H9 (cell line): ENCODE measurements around the gene ERMAP. TPM values are rescaled to one million over a fixed set of nuclear protein-coding genes. Genes with fewer than 3 reads are reported as not detected.

ENCODE experiments used
- DNase-seq: peaks from one replicate; pipeline ENCODE4 v3.0.0-alpha.2; 2017
- H2AFZ ChIP-seq: one replicate; pipeline ENCODE4 v1.6.1; 2013; ENCODE audit warnings: mild to moderate bottlenecking, low read length, control low read depth, moderate library complexity
- H2AK5ac ChIP-seq: 2 replicates; pipeline ENCODE4 v1.6.1; 2013; ENCODE audit warnings: low read length, control low read depth, mixed read lengths; ENCODE audit not compliant: insufficient read length
- H2BK120ac ChIP-seq: one replicate; pipeline ENCODE4 v1.6.1; 2013; ENCODE audit warnings: low read depth, mild to moderate bottlenecking, low read length, control low read depth, inconsistent platforms; ENCODE audit not compliant: poor library complexity, severe bottlenecking
- H2BK12ac ChIP-seq: 2 replicates; pipeline ENCODE4 v1.6.1; 2013; ENCODE audit warnings: low read length, control low read depth, mixed read lengths, low read depth; ENCODE audit not compliant: insufficient read length
- H2BK15ac ChIP-seq: 2 replicates; pipeline ENCODE4 v1.6.1; 2013; ENCODE audit warnings: low read depth, low read length, control low read depth
- H2BK20ac ChIP-seq: one replicate; pipeline ENCODE4 v1.6.1; 2013; ENCODE audit warnings: low read depth, mild to moderate bottlenecking, low read length, control low read depth, inconsistent platforms; ENCODE audit not compliant: poor library complexity, severe bottlenecking
- H2BK5ac ChIP-seq: 2 replicates; pipeline ENCODE4 v1.6.1; 2013; ENCODE audit warnings: low read length, control low read depth, mixed read lengths; ENCODE audit not compliant: insufficient read length
- H3K14ac ChIP-seq: 2 replicates; pipeline ENCODE4 v1.6.1; 2013; ENCODE audit warnings: low read length, control low read depth; ENCODE audit not compliant: insufficient read depth
- H3K18ac ChIP-seq: 2 replicates; pipeline ENCODE4 v1.6.1; 2013; ENCODE audit warnings: low read depth, mild to moderate bottlenecking, mixed read lengths, low read length, control low read depth; ENCODE audit not compliant: insufficient read length
- H3K23ac ChIP-seq: 2 replicates; pipeline ENCODE4 v1.6.1; 2013; ENCODE audit warnings: low read length, control low read depth, mixed read lengths, low read depth; ENCODE audit not compliant: insufficient read length
- H3K23me2 ChIP-seq: 2 replicates; pipeline ENCODE4 v1.6.1; 2013; ENCODE audit warnings: low read depth, mild to moderate bottlenecking, mixed read lengths, low read length, control low read depth; ENCODE audit not compliant: insufficient read length, poor library complexity, severe bottlenecking
- H3K27ac ChIP-seq: 2 replicates; pipeline ENCODE4 v1.5.1; 2013; ENCODE audit warnings: low read length, control low read depth, mixed read lengths, low read depth; ENCODE audit not compliant: insufficient read length
- H3K27me3 ChIP-seq: 2 replicates; pipeline ENCODE4 v1.6.1; 2013; ENCODE audit warnings: low read length, control low read depth, inconsistent platforms; ENCODE audit not compliant: insufficient read depth
- H3K4ac ChIP-seq: 2 replicates; pipeline ENCODE4 v1.6.1; 2013; ENCODE audit warnings: low read depth, mild to moderate bottlenecking, control low read depth, inconsistent platforms, low read length, moderate library complexity
- H3K4me1 ChIP-seq: 2 replicates; pipeline ENCODE4 v1.6.1; 2013; ENCODE audit warnings: low read length, control low read depth, inconsistent platforms; ENCODE audit not compliant: insufficient read depth
- H3K4me2 ChIP-seq: 2 replicates; pipeline ENCODE4 v1.6.1; 2013; ENCODE audit warnings: low read length, control low read depth, mixed read lengths; ENCODE audit not compliant: insufficient read length, insufficient read depth
- H3K56ac ChIP-seq: 2 replicates; pipeline ENCODE4 v1.6.1; 2013; ENCODE audit warnings: low read depth, mild to moderate bottlenecking, mixed read lengths, low read length, control low read depth; ENCODE audit not compliant: insufficient read length
- H3K79me1 ChIP-seq: 2 replicates; pipeline ENCODE4 v1.6.1; 2013; ENCODE audit warnings: low read depth, mild to moderate bottlenecking, moderate library complexity, low read length, control low read depth, inconsistent platforms; ENCODE audit not compliant: insufficient read depth, poor library complexity, severe bottlenecking
- H3K79me2 ChIP-seq: 2 replicates; pipeline ENCODE4 v1.6.1; 2013; ENCODE audit warnings: low read length, control low read depth, inconsistent platforms; ENCODE audit not compliant: insufficient read depth
- H3K9ac ChIP-seq: 2 replicates; pipeline ENCODE4 v1.6.1; 2013; ENCODE audit warnings: low read length, control low read depth, mixed read lengths; ENCODE audit not compliant: insufficient read length; ENCODE audit errors: extremely low read depth
- H3K9me3 ChIP-seq: one replicate; pipeline ENCODE4 v1.6.1; 2013; ENCODE audit warnings: low read depth, low read length, inconsistent platforms; ENCODE audit not compliant: control insufficient read depth
- H3T11ph ChIP-seq: one replicate; pipeline ENCODE4 v1.6.1; 2013; ENCODE audit warnings: mild to moderate bottlenecking, low read length, control low read depth, inconsistent platforms
- H4K20me1 ChIP-seq: one replicate; pipeline ENCODE4 v1.6.1; 2013; ENCODE audit not compliant: control insufficient read depth, insufficient read length, insufficient read depth
- H4K5ac ChIP-seq: 2 replicates; pipeline ENCODE4 v1.6.1; 2013; ENCODE audit warnings: low read depth, mild to moderate bottlenecking, mixed read lengths, low read length, control low read depth; ENCODE audit not compliant: insufficient read length
- H4K8ac ChIP-seq: replicated peaks from 2 replicates; pipeline ENCODE4 v1.6.1; 2013; ENCODE audit warnings: low read length, control low read depth, mixed read lengths, low read depth; ENCODE audit not compliant: insufficient read length
- H4K91ac ChIP-seq: 2 replicates; pipeline ENCODE4 v1.6.1; 2013; ENCODE audit warnings: low read depth, mild to moderate bottlenecking, moderate library complexity, mixed read lengths, low read length, control low read depth; ENCODE audit not compliant: insufficient read length
- H3K27ac Mint-ChIP-seq, 3 experiments: 2 replicates in 2 of 3; 3 replicates in 1 of 3; pipeline ENCODE4 v1.8.0; 2020 to 2021; ENCODE audit warnings: mixed read lengths in 3 of 3, mild to moderate bottlenecking in 1 of 3, moderate library complexity in 1 of 3
- H3K27me3 Mint-ChIP-seq: 2 replicates; pipeline ENCODE4 v1.8.0; 2021; ENCODE audit warnings: low read depth, mild to moderate bottlenecking, moderate library complexity, mixed read lengths
- H3K36me3 Mint-ChIP-seq, 3 experiments: 2 replicates in 2 of 3; 3 replicates in 1 of 3; pipeline ENCODE4 v1.8.0; 2020 to 2021; ENCODE audit warnings: low read depth in 3 of 3, mixed read lengths in 3 of 3; ENCODE audit not compliant: insufficient read depth in 1 of 3
- H3K4me1 Mint-ChIP-seq, 2 experiments: 2 replicates each; pipeline ENCODE4 v1.8.0; 2020; ENCODE audit warnings: mixed read lengths in 2 of 2
- H3K4me3 Mint-ChIP-seq, 2 experiments: 2 replicates in 1 of 2; 3 replicates in 1 of 2; pipeline ENCODE4 v1.8.0; 2020 to 2021; ENCODE audit warnings: mild to moderate bottlenecking in 2 of 2, mixed read lengths in 2 of 2, moderate library complexity in 1 of 2
- H3K9me3 Mint-ChIP-seq, 2 experiments: 2 replicates in 1 of 2; 3 replicates in 1 of 2; pipeline ENCODE4 v1.8.0; 2020; ENCODE audit warnings: mild to moderate bottlenecking in 2 of 2, mixed read lengths in 2 of 2, moderate library complexity in 1 of 2
- WGBS: extraction: QIAGEN DNeasy Blood & Tissue Kit; methylation state at CpG from one replicate; pipeline ENCODE4 v1.1.7; 2013; ENCODE audit warnings: missing lambda C conversion rate, low lambda C conversion rate, mixed read lengths; ENCODE audit not compliant: insufficient read length; ENCODE audit errors: extremely low coverage; 5-methylcytosine and 5-hydroxymethylcytosine counted together
- total RNA-seq: library from RNA; stranded (reverse); gene quantifications from 2 replicates; pipeline ENCODE4 v1.2.1, GENCODE V29; 2021
- TF ChIP-seq, protein P1 (sequence below): fragments of 200-600 bp; sonication (generic); conservative IDR thresholded peaks from 3 replicates; pipeline ENCODE4 v1.8.0; 2021; ENCODE audit warnings: antibody characterized with exemption, mild to moderate bottlenecking

ERMAP gene
- total RNA-seq, 1 experiment from 2014 or later, result 4.5 TPM

GRCh38 chr1:42845193-42845592, 28.3 kb downstream of the ERMAP start:
- Histone ChIP-seq H2BK5ac (no peak overlapping the region), H2BK20ac (no peak overlapping the region), H3K14ac (no peak overlapping the region), H3K23ac (no peak overlapping the region), H3K18ac (no peak overlapping the region), H4K5ac (no peak overlapping the region), H3K9me3 (no peaks in the 10 kb centered on the region), H2AK5ac (no peak overlapping the region), H2BK120ac (no peak overlapping the region), H3K4ac (no peak overlapping the region), H4K20me1 (no peaks in the 10 kb centered on the region), H3K27ac (no peak overlapping the region), H3K79me2 (no peaks in the 10 kb centered on the region; the same call in 1 of the 2 replicates), H4K91ac (no peak overlapping the region), H3K79me1 (peaks cover 4% of the 10 kb centered on the region), H2AFZ (no peak overlapping the region), H3T11ph (no peak overlapping the region), H3K27me3 (no peaks in the 10 kb centered on the region), H3K4me1 (peaks cover 2% of the 10 kb centered on the region; the same call in 1 of the 2 replicates), H4K8ac (no peak overlapping the region), H3K4me2 (no peak overlapping the region), H2BK12ac (no peak overlapping the region), H2BK15ac (no peak overlapping the region), H3K9ac (no peak overlapping the region), H3K56ac (no peak overlapping the region), H3K23me2 (peaks cover 6% of the 10 kb centered on the region)
- TF ChIP-seq, protein P1, sequence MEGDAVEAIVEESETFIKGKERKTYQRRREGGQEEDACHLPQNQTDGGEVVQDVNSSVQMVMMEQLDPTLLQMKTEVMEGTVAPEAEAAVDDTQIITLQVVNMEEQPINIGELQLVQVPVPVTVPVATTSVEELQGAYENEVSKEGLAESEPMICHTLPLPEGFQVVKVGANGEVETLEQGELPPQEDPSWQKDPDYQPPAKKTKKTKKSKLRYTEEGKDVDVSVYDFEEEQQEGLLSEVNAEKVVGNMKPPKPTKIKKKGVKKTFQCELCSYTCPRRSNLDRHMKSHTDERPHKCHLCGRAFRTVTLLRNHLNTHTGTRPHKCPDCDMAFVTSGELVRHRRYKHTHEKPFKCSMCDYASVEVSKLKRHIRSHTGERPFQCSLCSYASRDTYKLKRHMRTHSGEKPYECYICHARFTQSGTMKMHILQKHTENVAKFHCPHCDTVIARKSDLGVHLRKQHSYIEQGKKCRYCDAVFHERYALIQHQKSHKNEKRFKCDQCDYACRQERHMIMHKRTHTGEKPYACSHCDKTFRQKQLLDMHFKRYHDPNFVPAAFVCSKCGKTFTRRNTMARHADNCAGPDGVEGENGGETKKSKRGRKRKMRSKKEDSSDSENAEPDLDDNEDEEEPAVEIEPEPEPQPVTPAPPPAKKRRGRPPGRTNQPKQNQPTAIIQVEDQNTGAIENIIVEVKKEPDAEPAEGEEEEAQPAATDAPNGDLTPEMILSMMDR, result no peak
- Mint-ChIP-seq H3K4me3 (no peak overlapping the region), H3K27ac (no peak overlapping the region), H3K27me3 (no peaks in the 10 kb centered on the region), H3K9me3 (no peaks in the 10 kb centered on the region; a peak in 2 of 5 replicates), H3K36me3 (peaks cover 20 to 40% (median 21%) of the 10 kb centered on the region in 3 experiments), H3K4me1 (peaks cover 20 to 25% of the 10 kb centered on the region in 2 experiments)
- no peak for DNase-seq
- no CpG with 5 or more reads among the region's 1 CpG for WGBS
